ENCODE data around the gene GPR15LG.

GPR15LG gene

DNA sequence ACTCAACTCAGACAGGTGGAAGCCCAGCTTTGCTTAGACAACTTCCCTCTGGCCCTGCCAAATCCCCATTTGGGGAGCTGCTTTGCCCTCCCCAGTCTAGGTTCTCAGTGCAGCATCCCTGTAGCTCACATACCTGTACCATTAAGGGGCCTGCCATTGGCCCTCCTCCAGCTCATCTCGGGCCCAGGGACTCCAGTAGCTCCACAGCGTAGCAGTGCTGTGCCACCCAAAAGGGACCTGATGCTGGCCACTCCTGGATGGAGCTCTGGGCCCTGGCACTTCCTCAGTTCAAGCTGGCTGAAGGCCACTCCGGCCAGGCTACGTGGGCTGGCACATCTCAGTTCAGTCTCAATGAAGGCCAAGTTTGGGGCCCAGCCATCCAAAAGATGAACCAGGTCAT is 60.3 kb downstream of the GPR15LG start:
- ATAC-seq = no peak
- TF ChIP-seq SNAI2 (CRISPR knock-in tag; IDR thresholded peaks at IDR 0.05) (no peak), ZNF8 (CRISPR knock-in tag; IDR thresholded peaks at IDR 0.05) (no peak), ZNF565 (CRISPR knock-in tag; conservative IDR thresholded peaks at IDR 0.05; ENCODE audit: low read depth) (no peak), OSR1 (CRISPR knock-in tag; IDR thresholded peaks at IDR 0.05) (no peak), TSHZ2 (CRISPR knock-in tag; IDR thresholded peaks at IDR 0.05) (no peak), ZNF70 (CRISPR knock-in tag; IDR thresholded peaks at IDR 0.05) (no peak), TCF4 (CRISPR knock-in tag; IDR thresholded peaks at IDR 0.05; ENCODE audit: borderline replicate concordance) (no peak), ZC3H10 (CRISPR knock-in tag; IDR thresholded peaks at IDR 0.05) (no peak), GLIS3 (CRISPR knock-in tag; IDR thresholded peaks at IDR 0.05) (no peak)
- TF ChIP-seq, protein P1, sequence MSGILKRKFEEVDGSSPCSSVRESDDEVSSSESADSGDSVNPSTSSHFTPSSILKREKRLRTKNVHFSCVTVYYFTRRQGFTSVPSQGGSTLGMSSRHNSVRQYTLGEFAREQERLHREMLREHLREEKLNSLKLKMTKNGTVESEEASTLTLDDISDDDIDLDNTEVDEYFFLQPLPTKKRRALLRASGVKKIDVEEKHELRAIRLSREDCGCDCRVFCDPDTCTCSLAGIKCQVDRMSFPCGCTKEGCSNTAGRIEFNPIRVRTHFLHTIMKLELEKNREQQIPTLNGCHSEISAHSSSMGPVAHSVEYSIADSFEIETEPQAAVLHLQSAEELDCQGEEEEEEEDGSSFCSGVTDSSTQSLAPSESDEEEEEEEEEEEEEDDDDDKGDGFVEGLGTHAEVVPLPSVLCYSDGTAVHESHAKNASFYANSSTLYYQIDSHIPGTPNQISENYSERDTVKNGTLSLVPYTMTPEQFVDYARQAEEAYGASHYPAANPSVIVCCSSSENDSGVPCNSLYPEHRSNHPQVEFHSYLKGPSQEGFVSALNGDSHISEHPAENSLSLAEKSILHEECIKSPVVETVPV (CRISPR knock-in tag; IDR thresholded peaks at IDR 0.05) = no peak

DNA sequence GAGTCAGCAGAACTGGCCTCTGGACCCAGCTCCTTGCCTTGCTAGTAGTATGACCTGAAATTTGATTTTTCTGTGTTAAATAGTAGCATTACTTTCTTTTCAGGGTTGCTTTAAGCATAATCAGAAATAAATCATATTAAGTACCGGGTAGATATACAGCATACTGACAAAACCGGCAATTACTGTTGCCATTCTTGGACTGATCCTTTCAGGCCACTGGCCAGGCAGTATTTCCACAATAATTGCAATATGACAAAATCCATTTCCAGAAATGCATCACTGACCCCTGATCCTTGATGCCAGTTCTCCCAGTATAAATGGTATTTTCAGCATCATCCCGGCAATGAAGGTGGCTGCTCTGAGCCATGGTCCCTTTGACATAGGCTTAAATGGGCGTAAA is 60.9 kb downstream of the GPR15LG start:
- no peak for ATAC-seq
- no peak for TF ChIP-seq TSHZ2 (CRISPR knock-in tag; IDR thresholded peaks at IDR 0.05)
- TF ChIP-seq GLIS3 (CRISPR knock-in tag; IDR thresholded peaks at IDR 0.05) = no peak
- TF ChIP-seq SNAI2 (CRISPR knock-in tag; IDR thresholded peaks at IDR 0.05) = no peak
- no peak for TF ChIP-seq ARNTL (CRISPR knock-in tag; IDR thresholded peaks at IDR 0.05; ENCODE audit: borderline replicate concordance, low read depth)
- no peak for TF ChIP-seq PATZ1 (CRISPR knock-in tag; IDR thresholded peaks at IDR 0.05; ENCODE audit: borderline replicate concordance)

All from SK-N-SH treated with all-trans-retinoic acid at 6 μM for 48 hours (cell line).